ENCODE measurements around the gene CTNND2.

DNA sequence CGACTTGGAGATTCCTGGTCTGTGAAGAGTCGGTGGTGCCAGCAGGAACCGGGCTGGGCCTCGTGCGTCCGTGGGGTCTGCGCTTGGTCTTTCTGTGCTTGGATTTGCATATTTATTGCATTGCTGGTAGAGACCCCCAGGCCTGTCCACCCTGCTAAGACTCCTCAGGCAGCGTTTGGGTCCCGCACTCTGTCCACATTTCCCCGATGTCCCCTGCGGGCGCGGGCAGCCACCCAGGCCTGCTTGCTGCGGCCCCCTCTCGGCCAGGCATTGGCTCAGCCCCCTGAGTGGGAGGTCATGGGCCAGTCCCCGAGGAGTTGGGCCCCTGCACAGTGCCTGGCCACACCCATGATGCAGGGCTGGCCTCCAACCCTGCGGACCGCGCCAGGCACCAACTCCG is 27.4 kb upstream of the CTNND2 start:
- TF ChIP-seq, protein P1, sequence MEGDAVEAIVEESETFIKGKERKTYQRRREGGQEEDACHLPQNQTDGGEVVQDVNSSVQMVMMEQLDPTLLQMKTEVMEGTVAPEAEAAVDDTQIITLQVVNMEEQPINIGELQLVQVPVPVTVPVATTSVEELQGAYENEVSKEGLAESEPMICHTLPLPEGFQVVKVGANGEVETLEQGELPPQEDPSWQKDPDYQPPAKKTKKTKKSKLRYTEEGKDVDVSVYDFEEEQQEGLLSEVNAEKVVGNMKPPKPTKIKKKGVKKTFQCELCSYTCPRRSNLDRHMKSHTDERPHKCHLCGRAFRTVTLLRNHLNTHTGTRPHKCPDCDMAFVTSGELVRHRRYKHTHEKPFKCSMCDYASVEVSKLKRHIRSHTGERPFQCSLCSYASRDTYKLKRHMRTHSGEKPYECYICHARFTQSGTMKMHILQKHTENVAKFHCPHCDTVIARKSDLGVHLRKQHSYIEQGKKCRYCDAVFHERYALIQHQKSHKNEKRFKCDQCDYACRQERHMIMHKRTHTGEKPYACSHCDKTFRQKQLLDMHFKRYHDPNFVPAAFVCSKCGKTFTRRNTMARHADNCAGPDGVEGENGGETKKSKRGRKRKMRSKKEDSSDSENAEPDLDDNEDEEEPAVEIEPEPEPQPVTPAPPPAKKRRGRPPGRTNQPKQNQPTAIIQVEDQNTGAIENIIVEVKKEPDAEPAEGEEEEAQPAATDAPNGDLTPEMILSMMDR (conservative IDR thresholded peaks at IDR 0.05): no peak
- TF ChIP-seq ZFX (IDR thresholded peaks at IDR 0.05): no peak

Measured in C4-2B (cell line).